Raji (cell line): ENCODE results near the gene OR7A17.

ENCODE experiments used
- POLR2A ChIP-seq: IDR thresholded peaks from 2 replicates; pipeline ENCODE4 v1.6.1; 2011; ENCODE audit warnings: low read depth, low read length, control low read depth; ENCODE audit not compliant: insufficient read depth

Gene OR7A17

GRCh38 chr19:14830702-14831101 is 55.2 kb downstream of the OR7A17 start:
- TF ChIP-seq POLR2A, result no peak
